ENCODE data around the gene IPCEF1.

GRCh38 chr6:154297721-154298120 is 58.9 kb downstream of the IPCEF1 start:
- TF ChIP-seq POLR2A (IDR thresholded peaks at IDR 0.05; ENCODE audit: low read depth, low read length): no peak
- TF ChIP-seq POLR2AphosphoS5 (IDR thresholded peaks at IDR 0.05; ENCODE audit: low read depth, low read length): no peak
